K562 (cell line): ENCODE measurements around the gene ANP32B. TPM values are rescaled to one million over a fixed set of nuclear protein-coding genes. Genes with fewer than 3 reads are reported as not detected.

ENCODE experiments used
- ARHGAP35 ChIP-seq: fragments of 450-650 bp; IDR thresholded peaks from 2 replicates; pipeline ENCODE4 v1.6.1; 2018; ENCODE audit not compliant: partially characterized antibody
- CBX8 ChIP-seq: fragments of 200-600 bp; sonication (generic); IDR thresholded peaks from 2 replicates; pipeline ENCODE4 v1.6.1; 2012; ENCODE audit warnings: borderline replicate concordance, mixed run types, low read depth, mild to moderate bottlenecking, moderate library complexity, mixed read lengths, low read length, control low read depth, inconsistent platforms; ENCODE audit not compliant: poor library complexity, severe bottlenecking; ENCODE audit errors: extremely low read depth
- CTCFL ChIP-seq: IDR thresholded peaks from 2 replicates; pipeline ENCODE4 v1.6.1; 2011; ENCODE audit warnings: borderline replicate concordance, low read depth, mild to moderate bottlenecking, moderate library complexity, low read length; ENCODE audit not compliant: insufficient read depth, poor library complexity, severe bottlenecking
- ELF4 ChIP-seq: fragments of 450-650 bp; formaldehyde crosslinking; IDR thresholded peaks from 2 replicates; pipeline ENCODE4 v1.4.0; 2022; ENCODE audit warnings: missing genetic modification characterization
- FOXJ2 ChIP-seq: fragments of 200-800 bp; sonication (Bioruptor generic); IDR thresholded peaks from 2 replicates; pipeline ENCODE4 v1.6.1; 2016; ENCODE audit warnings: missing genetic modification characterization, missing compliant biosample characterization
- HMG20B ChIP-seq: fragments of 250-450 bp; sonication (Bioruptor Pico); IDR thresholded peaks from 2 replicates; pipeline ENCODE4 v1.5.0; 2021; ENCODE audit warnings: mild to moderate bottlenecking
- HSF4 ChIP-seq: fragments of 250-450 bp; sonication (Bioruptor Pico); IDR thresholded peaks from 2 replicates; pipeline ENCODE4 v2.1.2; 2022; ENCODE audit warnings: mild to moderate bottlenecking, moderate library complexity, borderline replicate concordance
- MEF2A ChIP-seq: IDR thresholded peaks from 2 replicates; pipeline ENCODE4 v1.6.1; 2011; ENCODE audit warnings: low read depth, mild to moderate bottlenecking, low read length, moderate library complexity; ENCODE audit not compliant: control insufficient read depth
- MTF1 ChIP-seq: fragments of 250-450 bp; sonication (Bioruptor Pico); IDR thresholded peaks from 2 replicates; pipeline ENCODE4 v1.9.0; 2021; ENCODE audit warnings: moderate library complexity, mild to moderate bottlenecking, inconsistent platforms, borderline replicate concordance
- PHTF2 ChIP-seq: fragments of 250-450 bp; sonication (Bioruptor Pico); IDR thresholded peaks from 2 replicates; pipeline ENCODE4 v1.5.0; 2021; ENCODE audit warnings: mild to moderate bottlenecking
- SIN3A ChIP-seq, 2 experiments: fragments of 150-350 bp in 1 of 2; IDR thresholded peaks; 2 replicates each; pipeline ENCODE4 v1.6.1; 2011 to 2016; ENCODE audit warnings: borderline replicate concordance in 2 of 2, low read depth in 2 of 2, low read length in 2 of 2, mild to moderate bottlenecking in 2 of 2, moderate library complexity in 2 of 2; ENCODE audit not compliant: control insufficient read depth in 1 of 2
- TAF1 ChIP-seq: IDR thresholded peaks from 2 replicates; pipeline ENCODE4 v1.6.1; 2011; ENCODE audit warnings: mild to moderate bottlenecking, low read length, moderate library complexity; ENCODE audit not compliant: insufficient read depth, control insufficient read depth, severe bottlenecking; ENCODE audit errors: extremely low read depth
- TCFL5 ChIP-seq: fragments of 250-450 bp; sonication (Bioruptor Pico); conservative IDR thresholded peaks from 2 replicates; pipeline ENCODE4 v1.6.1; 2021; ENCODE audit warnings: mild to moderate bottlenecking, moderate library complexity, matching md5 sums
- TEAD1 ChIP-seq, 2 experiments: fragments of 450-650 bp in 1 of 2; sonication (generic) in 1 of 2; formaldehyde crosslinking; IDR thresholded peaks; 2 replicates each; pipeline versions ENCODE4 v1.4.0 to v1.8.0; 2020 to 2022; ENCODE audit warnings: mild to moderate bottlenecking in 2 of 2, missing genetic modification reagents in 1 of 2
- ZBTB49 ChIP-seq: sonication (generic); formaldehyde crosslinking; IDR thresholded peaks from 2 replicates; pipeline ENCODE4 v1.8.0; 2022; ENCODE audit warnings: missing genetic modification reagents, mild to moderate bottlenecking, borderline replicate concordance
- ZNF324 ChIP-seq: fragments of 250-450 bp; sonication (Bioruptor Pico); IDR thresholded peaks from 2 replicates; pipeline ENCODE4 v1.4.0; 2020; ENCODE audit warnings: mild to moderate bottlenecking
- ZNF449 ChIP-seq: fragments of 250-450 bp; sonication (Bioruptor Pico); IDR thresholded peaks from 2 replicates; pipeline ENCODE4 v1.8.0; 2022; ENCODE audit warnings: moderate library complexity, mild to moderate bottlenecking, inconsistent platforms
- ZNF644 ChIP-seq: fragments of 200-800 bp; sonication (Bioruptor generic); IDR thresholded peaks from 2 replicates; pipeline ENCODE4 v1.6.1; 2016; ENCODE audit warnings: low read depth, missing genetic modification characterization, missing compliant biosample characterization
- polyA plus RNA-seq, 8 experiments: library from polyadenylated mRNA; depleted of rRNA in 4 of 8; stranded (reverse) in 5 of 8; unstranded in 3 of 8; fragments of >200 nt; fragmentation: Nextera tagmentation in 2 of 8; fragmentation: Illumina TruSeq in 1 of 8; extraction: Ambion mirVana in 2 of 8; extraction: Trizol in 1 of 8; gene quantifications; 2 replicates each; pipeline versions ENCODE4 v1.2.1 to v1.2.3, GENCODE V29; 2011 to 2014; ENCODE audit warnings: inconsistent platforms in 1 of 8, missing spikeins in 1 of 8
- total RNA-seq, 7 experiments: library from RNA; depleted of rRNA in 6 of 7; stranded (reverse); fragments of >200 nt in 6 of 7; fragmentation: Illumina TruSeq in 2 of 7; extraction: Trizol in 2 of 7; gene quantifications; 2 replicates each; pipeline versions ENCODE4 v1.2.1 to v1.2.3, GENCODE V29; 2011 to 2021; ENCODE audit warnings: low replicate concordance in 1 of 7

The ANP32B gene
- total and polyA plus RNA-seq, 9 of the 15 experiments (the other 6 are each of a cell fraction or from before 2014, with no cell fraction given), result 68.9 to 815 (median 141) TPM

- no peak for TF ChIP-seq SIN3A (IDR thresholded peaks at IDR 0.05; ENCODE audit: borderline replicate concordance in 2 of 2, control insufficient read depth in 1 of 2, low read depth in 2 of 2, low read length in 2 of 2)
- TF ChIP-seq TAF1, result no peak
- no peak for TF ChIP-seq CTCFL
- no peak for TF ChIP-seq ZNF324 (CRISPR knock-in tag)
- TF ChIP-seq ELF4 (CRISPR knock-in tag), result no peak
- no peak for TF ChIP-seq MTF1
- no peak for TF ChIP-seq TCFL5
- 0 out of 2 replicates have a peak, but pooled peaks have one; percentile 21 for TF ChIP-seq HSF4 (CRISPR knock-in tag)
- TF ChIP-seq TEAD1 (CRISPR knock-in tag; IDR thresholded peaks at IDR 0.05), result peak; percentile 48 to 58; a peak in 2 of 4 replicates
- peak; percentile 27; the same call in 1 of the 2 replicates for TF ChIP-seq ZNF449 (CRISPR knock-in tag)
- no peak for TF ChIP-seq PHTF2
- TF ChIP-seq ZBTB49 (CRISPR knock-in tag), result no peak
- no peak; the same call in 1 of the 2 replicates for TF ChIP-seq ZNF644 (tag)
- TF ChIP-seq CBX8, result no peak
- TF ChIP-seq HMG20B (CRISPR knock-in tag), result no peak
- TF ChIP-seq FOXJ2 (tag), result no peak
- TF ChIP-seq ARHGAP35, result no peak
- no peak for TF ChIP-seq MEF2A
These were observed 2.1 kb downstream of the ANP32B start (continued) for GRCh38 chr9:97985058-97985861.
